Skeletal muscle cell (primary cell): ENCODE results near the gene DRAXIN.
A peak's percentile ranks its signal among the peaks of the same experiment; 100 is the strongest.

Source experiments
- DNase-seq: peaks from one replicate; pipeline ENCODE4 v3.0.0-alpha.2; 2010; ENCODE audit warnings: low read depth
- H3K4me3 ChIP-seq: 2 replicates; pipeline ENCODE4 v1.5.1; 2011; ENCODE audit warnings: low read depth, mild to moderate bottlenecking, control low read depth, low read length, moderate library complexity

Gene DRAXIN

DNA sequence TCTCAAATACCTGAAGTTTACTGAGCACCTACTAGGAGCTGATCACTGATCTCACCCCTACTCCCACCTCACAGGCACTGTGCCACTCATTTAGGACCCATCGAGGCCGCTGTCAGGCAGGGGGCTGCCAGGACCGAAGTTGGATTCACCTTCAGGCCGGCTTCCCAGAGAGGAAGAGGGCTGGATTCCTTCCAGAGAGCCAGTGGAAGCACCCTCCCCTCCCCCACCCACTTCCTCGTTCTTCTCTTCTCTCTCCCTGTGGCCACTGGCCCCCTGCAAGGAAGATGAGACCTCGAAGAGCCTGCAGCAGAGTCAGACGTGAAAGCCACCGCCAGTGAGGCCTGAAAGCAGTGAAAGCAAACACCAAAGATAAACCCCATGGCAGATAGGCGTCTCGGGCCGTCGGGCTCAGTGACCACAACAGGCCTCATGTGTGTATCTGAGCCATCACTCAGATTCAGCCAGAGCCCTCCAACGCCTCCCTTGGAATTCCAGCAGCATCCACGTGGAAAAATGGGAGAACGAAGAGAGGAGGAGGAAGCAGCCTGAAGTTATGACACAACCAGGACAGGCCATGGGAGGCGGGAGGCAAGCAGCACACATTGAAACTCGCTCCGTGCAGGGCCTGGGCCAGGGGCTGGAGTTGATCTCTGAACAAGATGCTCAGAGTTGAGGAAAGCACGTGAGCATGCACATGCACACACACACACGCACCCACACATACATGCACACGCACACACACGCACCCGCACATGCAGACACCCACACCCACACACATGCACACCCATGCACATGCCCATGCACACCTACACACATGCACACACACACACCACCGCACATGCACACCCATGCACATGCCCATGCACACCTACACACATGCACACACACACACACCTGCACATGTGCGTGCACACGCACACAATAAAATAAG, 38.3 kb downstream of the DRAXIN start:
- no peak for DNase-seq
- no peak overlapping the region for H3K4me3 ChIP-seq

- H3K4me3 ChIP-seq: no peak overlapping the region
- no peak for DNase-seq
Observed at GRCh38 chr1:11730429-11730891, 39.0 kb downstream of the DRAXIN start.

GRCh38 chr1:11731691-11732283, 40.3 kb downstream of the DRAXIN start:
- DNase-seq: peak; percentile 40
- H3K4me3 ChIP-seq: peak overlapping the region; percentile 41

GRCh38 chr1:11733306-11733705, 41.8 kb downstream of the DRAXIN start:
- H3K4me3 ChIP-seq: no peak overlapping the region
- DNase-seq: no peak

DNA sequence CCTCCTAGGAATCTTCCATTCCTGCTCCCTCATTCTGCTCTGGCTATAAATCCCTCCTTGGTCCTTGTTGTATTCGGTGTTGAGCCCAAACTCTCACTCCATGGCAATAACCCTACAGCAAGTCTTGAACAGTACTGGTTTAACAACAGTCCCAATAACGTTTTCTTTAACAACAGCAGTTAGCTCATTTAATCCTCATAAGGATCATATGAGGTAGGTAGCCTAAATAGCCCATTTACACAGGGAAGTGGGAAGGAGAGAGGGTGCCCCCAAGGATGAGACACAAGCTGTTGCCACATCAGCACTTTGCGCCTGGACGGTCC, 44.0 kb downstream of the DRAXIN start:
- peak overlapping the region; percentile 97 for H3K4me3 ChIP-seq
- DNase-seq: no peak

GRCh38 chr1:11735854-11736745, 44.6 kb downstream of the DRAXIN start, which contains the start of gene AGTRAP:
AGTRAP (plus strand) TSS chr1:11736136; CDS start chr1:11736209, 73 bp downstream.
- DNase-seq: peak; percentile 61
- H3K4me3 ChIP-seq: peak within 1 kb of the TSS; percentile 97

GRCh38 chr1:11736746-11737639, 45.5 kb downstream of the DRAXIN start:
- DNase-seq: peak; percentile 67
- H3K4me3 ChIP-seq: peak overlapping the region; percentile 97

- DNase-seq: no peak
- no peak overlapping the region for H3K4me3 ChIP-seq
Observed at GRCh38 chr1:11738096-11738495, 46.6 kb downstream of the DRAXIN start.

- H3K4me3 ChIP-seq: no peak overlapping the region
- DNase-seq: no peak
Observed at GRCh38 chr1:11738783-11739182, 47.3 kb downstream of the DRAXIN start.

GRCh38 chr1:11740258-11741192, 49.0 kb downstream of the DRAXIN start:
- DNase-seq: no peak
- H3K4me3 ChIP-seq: no peak overlapping the region

DNA sequence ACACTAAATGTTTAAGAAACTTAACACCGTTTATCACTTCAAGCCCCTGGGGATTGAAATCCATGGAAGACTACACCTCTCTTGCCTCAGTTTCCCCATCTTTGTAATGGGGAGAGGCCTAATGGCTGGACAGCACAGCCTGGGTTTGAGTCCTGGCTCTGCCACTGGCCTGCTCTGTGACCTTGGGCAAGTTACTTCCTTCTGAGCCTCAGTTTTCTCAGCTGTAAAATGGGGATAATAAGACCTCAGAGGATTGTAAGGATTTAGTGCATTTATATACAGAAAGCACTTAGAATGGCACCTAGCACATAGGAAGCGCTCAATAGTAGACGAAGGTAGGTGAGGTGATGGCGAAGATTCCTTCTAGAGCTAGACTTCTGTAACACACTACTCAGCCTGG, 50.0 kb downstream of the DRAXIN start:
- no peak for DNase-seq
- H3K4me3 ChIP-seq: no peak overlapping the region

DNA sequence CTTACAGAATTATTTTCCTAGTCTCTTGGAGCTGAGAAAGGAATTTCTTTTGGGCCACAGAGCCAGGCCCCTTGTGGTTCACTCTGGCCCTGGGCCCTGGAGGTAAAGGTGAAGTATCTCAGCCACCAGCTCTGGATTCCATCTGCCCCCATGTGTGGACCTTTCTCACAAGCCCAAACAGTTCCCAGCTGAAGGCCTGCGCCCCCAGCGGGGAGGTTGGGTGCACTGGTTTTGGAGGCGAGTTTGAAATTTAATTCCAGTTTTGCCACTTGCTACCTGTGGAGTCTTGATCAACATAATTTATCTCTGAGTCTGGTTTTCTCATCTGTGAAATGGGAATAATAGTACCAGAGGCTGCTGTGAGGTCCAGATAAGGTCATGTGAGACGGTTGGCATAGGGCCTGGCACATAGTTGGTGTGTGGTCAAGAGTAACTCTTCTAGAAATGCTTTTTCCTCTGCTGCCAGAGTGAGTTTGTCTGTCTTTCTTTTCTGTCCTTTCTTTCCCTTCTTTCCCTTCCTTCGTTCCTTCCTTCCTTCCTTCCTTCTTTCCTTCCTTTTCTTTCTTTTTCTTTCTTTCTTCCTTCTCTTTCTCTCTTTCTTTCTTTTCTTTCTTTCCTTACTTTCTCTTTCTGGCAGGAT, 50.5 kb downstream of the DRAXIN start:
- no peak for DNase-seq
- H3K4me3 ChIP-seq: no peak overlapping the region

DNA sequence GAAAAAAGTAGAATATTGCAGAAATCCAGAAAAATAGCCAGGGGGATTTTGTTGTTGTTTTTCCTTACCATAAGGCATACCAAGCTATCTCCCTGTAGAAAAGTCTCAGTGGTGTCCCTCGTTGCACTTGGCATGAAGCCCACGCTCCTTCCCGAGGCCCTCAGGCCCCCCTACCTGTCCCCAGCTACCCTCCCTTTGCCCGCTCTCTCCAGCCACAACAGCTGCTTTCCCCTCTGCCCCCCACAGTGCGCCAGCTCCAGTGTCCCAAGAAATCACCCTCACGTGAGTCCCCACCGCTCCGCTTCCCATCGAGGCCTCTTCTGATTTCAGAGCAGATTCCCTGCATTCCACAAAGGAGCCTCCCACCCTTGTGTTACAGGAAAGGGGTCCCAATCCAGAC, 52.8 kb downstream of the DRAXIN start:
- no peak for DNase-seq
- no peak overlapping the region for H3K4me3 ChIP-seq

DNA sequence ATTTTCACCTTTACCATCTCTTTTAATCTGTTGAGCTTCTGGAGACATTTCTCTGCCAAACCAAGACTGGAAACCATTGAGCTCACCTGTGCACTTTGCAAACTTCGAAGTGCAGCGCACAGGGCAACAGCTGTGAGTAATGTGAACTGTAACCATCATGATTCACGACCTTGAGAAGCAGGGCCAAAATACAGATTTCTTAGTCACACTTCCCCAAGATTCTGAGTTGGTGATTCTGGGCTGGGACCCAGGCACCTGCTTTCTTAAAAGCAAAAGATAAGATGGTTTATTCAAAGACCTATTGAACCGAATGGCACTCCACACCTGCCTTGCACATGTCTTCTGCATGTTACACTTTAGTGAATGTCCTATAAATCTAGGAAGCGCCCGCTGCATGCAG, 54.6 kb downstream of the DRAXIN start:
- no peak for DNase-seq
- H3K4me3 ChIP-seq: no peak overlapping the region

- no peak for DNase-seq
- no peak overlapping the region for H3K4me3 ChIP-seq
Observed at GRCh38 chr1:11746795-11747487, 55.4 kb downstream of the DRAXIN start.

- H3K4me3 ChIP-seq: no peak overlapping the region
- DNase-seq: no peak
Observed at GRCh38 chr1:11748294-11749202, 57.0 kb downstream of the DRAXIN start.
